Esophagus muscularis mucosa (tissue), 3 donors: ENCODE results near the gene BEST1.

Experiments
- POLR2AphosphoS5 ChIP-seq, 2 donors: sonication (generic); formaldehyde crosslinking; IDR thresholded peaks; one replicate each; pipeline ENCODE4 v1.6.1; 2017; ENCODE audit warnings: antibody characterized with exemption in 2 of 2
- TF ChIP-seq, protein P1 (sequence below), 3 experiments: fragments of 200-600 bp in 2 of 3; fragments of 450-650 bp in 1 of 3; sonication (generic) in 2 of 3; IDR thresholded peaks; one replicate each; pipeline ENCODE4 v1.5.1; 2017 to 2019; ENCODE audit warnings: antibody characterized with exemption in 3 of 3, mild to moderate bottlenecking in 2 of 3, moderate library complexity in 1 of 3

DNA sequence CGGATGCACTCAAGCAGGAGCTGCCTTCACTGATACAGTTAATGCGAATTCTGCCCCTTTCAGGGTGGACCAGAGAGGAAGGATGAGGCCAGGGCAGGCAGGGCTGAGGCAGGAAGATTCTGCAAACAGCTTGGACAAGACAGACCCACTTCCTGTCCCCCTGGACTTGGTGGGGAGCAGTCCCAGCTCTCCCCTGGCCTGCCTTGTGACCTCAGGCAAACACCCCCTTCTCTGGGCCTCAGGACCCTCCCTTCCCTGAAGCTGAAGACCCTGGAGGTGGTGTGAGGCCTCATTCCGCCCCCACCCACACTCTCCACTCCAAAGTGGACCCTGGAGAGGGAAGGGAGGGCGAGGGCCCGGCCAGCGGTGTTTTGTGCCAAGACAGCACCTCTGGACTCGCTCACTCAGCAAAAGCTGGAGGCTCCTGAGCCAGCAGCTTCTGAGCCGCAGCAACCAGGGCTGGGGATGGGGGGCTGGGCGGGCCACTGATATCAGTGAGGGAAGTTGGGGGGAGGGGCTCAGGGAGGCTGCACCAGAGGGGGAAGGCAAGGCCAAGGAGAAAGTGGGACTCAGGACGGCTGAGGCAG lies 41.3 kb upstream of the BEST1 start:
- no peak for TF ChIP-seq POLR2AphosphoS5 (IDR thresholded peaks at IDR 0.05)
- TF ChIP-seq, protein P1, sequence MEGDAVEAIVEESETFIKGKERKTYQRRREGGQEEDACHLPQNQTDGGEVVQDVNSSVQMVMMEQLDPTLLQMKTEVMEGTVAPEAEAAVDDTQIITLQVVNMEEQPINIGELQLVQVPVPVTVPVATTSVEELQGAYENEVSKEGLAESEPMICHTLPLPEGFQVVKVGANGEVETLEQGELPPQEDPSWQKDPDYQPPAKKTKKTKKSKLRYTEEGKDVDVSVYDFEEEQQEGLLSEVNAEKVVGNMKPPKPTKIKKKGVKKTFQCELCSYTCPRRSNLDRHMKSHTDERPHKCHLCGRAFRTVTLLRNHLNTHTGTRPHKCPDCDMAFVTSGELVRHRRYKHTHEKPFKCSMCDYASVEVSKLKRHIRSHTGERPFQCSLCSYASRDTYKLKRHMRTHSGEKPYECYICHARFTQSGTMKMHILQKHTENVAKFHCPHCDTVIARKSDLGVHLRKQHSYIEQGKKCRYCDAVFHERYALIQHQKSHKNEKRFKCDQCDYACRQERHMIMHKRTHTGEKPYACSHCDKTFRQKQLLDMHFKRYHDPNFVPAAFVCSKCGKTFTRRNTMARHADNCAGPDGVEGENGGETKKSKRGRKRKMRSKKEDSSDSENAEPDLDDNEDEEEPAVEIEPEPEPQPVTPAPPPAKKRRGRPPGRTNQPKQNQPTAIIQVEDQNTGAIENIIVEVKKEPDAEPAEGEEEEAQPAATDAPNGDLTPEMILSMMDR (IDR thresholded peaks at IDR 0.05) = no peak
